ENCODE data around the gene TXK. TPM values are rescaled to one million over a fixed set of nuclear protein-coding genes. Genes with fewer than 3 reads are reported as not detected.

TXK gene
- not detected in 2 replicates for total RNA-seq (2014; rRNA removed; shearing (Covaris generic); ENCODE audit: low replicate concordance)

- Histone ChIP-seq H3K79me2 (ENCODE audit: low read length) (no peaks in the 10 kb centered on the region), H3K9me2 (replicated peaks; ENCODE audit: insufficient read depth, low read length) (no peaks in the 10 kb centered on the region), H3K4me3 (ENCODE audit: low read length) (no peak within 1 kb of the TSS), H2AFZ (ENCODE audit: low read length) (no peak within 1 kb of the TSS), H3K9me3 (ENCODE audit: low read length) (no peaks in the 10 kb centered on the region), H3K36me3 (ENCODE audit: insufficient read depth, low read length) (no peaks in the 10 kb centered on the region), H3K4me2 (ENCODE audit: low read depth, low read length, poor library complexity, severe bottlenecking) (no peak within 1 kb of the TSS), H3K27me3 (ENCODE audit: low read length) (no peaks in the 10 kb centered on the region), H3K4me1 (ENCODE audit: low read length) (peaks cover 4% of the 10 kb centered on the region), H3K27ac (ENCODE audit: low read length) (no peak within 1 kb of the TSS), H4K20me1 (ENCODE audit: insufficient read depth, low read depth, low read length) (no peaks in the 10 kb centered on the region), H3K9ac (ENCODE audit: low read length) (no peak within 1 kb of the TSS)
- DNase-seq = no peak
Measured at GRCh38 chr4:48134081-48134480, at the start of gene TXK. Gene TXK (minus strand): TSS chr4:48134250. CDS start chr4:48134170, 80 bp downstream.

- no peak for DNase-seq
- Histone ChIP-seq H3K9me2 (replicated peaks; ENCODE audit: insufficient read depth, low read length) (no peaks in the 10 kb centered on the region), H3K27ac (ENCODE audit: low read length) (no peak overlapping the region), H2AFZ (ENCODE audit: low read length) (no peak overlapping the region), H3K36me3 (ENCODE audit: insufficient read depth, low read length) (no peaks in the 10 kb centered on the region), H3K4me1 (ENCODE audit: low read length) (no peaks in the 10 kb centered on the region), H3K9me3 (ENCODE audit: low read length) (no peaks in the 10 kb centered on the region), H4K20me1 (ENCODE audit: insufficient read depth, low read depth, low read length) (no peaks in the 10 kb centered on the region), H3K9ac (ENCODE audit: low read length) (no peak overlapping the region), H3K79me2 (ENCODE audit: low read length) (no peaks in the 10 kb centered on the region), H3K27me3 (ENCODE audit: low read length) (no peaks in the 10 kb centered on the region), H3K4me2 (ENCODE audit: low read depth, low read length, poor library complexity, severe bottlenecking) (no peak overlapping the region), H3K4me3 (ENCODE audit: low read length) (no peak overlapping the region)
Measured at GRCh38 chr4:48180234-48180633, 46.2 kb upstream of the TXK start.

- Histone ChIP-seq H3K27me3 (ENCODE audit: low read length) (no peaks in the 10 kb centered on the region), H3K4me3 (ENCODE audit: low read length) (no peak overlapping the region), H4K20me1 (ENCODE audit: insufficient read depth, low read depth, low read length) (no peaks in the 10 kb centered on the region), H3K27ac (ENCODE audit: low read length) (no peak overlapping the region), H3K9me3 (ENCODE audit: low read length) (no peaks in the 10 kb centered on the region), H3K4me1 (ENCODE audit: low read length) (no peaks in the 10 kb centered on the region), H3K79me2 (ENCODE audit: low read length) (no peaks in the 10 kb centered on the region), H3K4me2 (ENCODE audit: low read depth, low read length, poor library complexity, severe bottlenecking) (no peak overlapping the region), H3K36me3 (ENCODE audit: insufficient read depth, low read length) (no peaks in the 10 kb centered on the region), H3K9me2 (replicated peaks; ENCODE audit: insufficient read depth, low read length) (no peaks in the 10 kb centered on the region), H2AFZ (ENCODE audit: low read length) (no peak overlapping the region), H3K9ac (ENCODE audit: low read length) (no peak overlapping the region)
- no peak for DNase-seq
Measured at GRCh38 chr4:48178931-48179330, 44.9 kb upstream of the TXK start.

- Histone ChIP-seq H3K27ac (ENCODE audit: low read length) (no peak overlapping the region), H3K79me2 (ENCODE audit: low read length) (no peaks in the 10 kb centered on the region), H3K9me2 (replicated peaks; ENCODE audit: insufficient read depth, low read length) (no peaks in the 10 kb centered on the region), H3K9ac (ENCODE audit: low read length) (no peak overlapping the region), H3K27me3 (ENCODE audit: low read length) (no peaks in the 10 kb centered on the region), H2AFZ (ENCODE audit: low read length) (no peak overlapping the region), H3K4me2 (ENCODE audit: low read depth, low read length, poor library complexity, severe bottlenecking) (no peak overlapping the region), H3K36me3 (ENCODE audit: insufficient read depth, low read length) (no peaks in the 10 kb centered on the region), H3K4me1 (ENCODE audit: low read length) (no peaks in the 10 kb centered on the region), H3K4me3 (ENCODE audit: low read length) (no peak overlapping the region), H4K20me1 (ENCODE audit: insufficient read depth, low read depth, low read length) (no peaks in the 10 kb centered on the region), H3K9me3 (ENCODE audit: low read length) (no peaks in the 10 kb centered on the region)
- DNase-seq = no peak
Measured at GRCh38 chr4:48175806-48176205, 41.8 kb upstream of the TXK start.

GRCh38 chr4:48175328-48175727 is 41.3 kb upstream of the TXK start:
- Histone ChIP-seq H3K27me3 (ENCODE audit: low read length) (no peaks in the 10 kb centered on the region), H3K36me3 (ENCODE audit: insufficient read depth, low read length) (no peaks in the 10 kb centered on the region), H2AFZ (ENCODE audit: low read length) (no peak overlapping the region), H3K27ac (ENCODE audit: low read length) (no peak overlapping the region), H3K9me2 (replicated peaks; ENCODE audit: insufficient read depth, low read length) (no peaks in the 10 kb centered on the region), H3K4me1 (ENCODE audit: low read length) (no peaks in the 10 kb centered on the region), H3K79me2 (ENCODE audit: low read length) (no peaks in the 10 kb centered on the region), H4K20me1 (ENCODE audit: insufficient read depth, low read depth, low read length) (no peaks in the 10 kb centered on the region), H3K4me2 (ENCODE audit: low read depth, low read length, poor library complexity, severe bottlenecking) (no peak overlapping the region), H3K9ac (ENCODE audit: low read length) (no peak overlapping the region), H3K9me3 (ENCODE audit: low read length) (no peaks in the 10 kb centered on the region), H3K4me3 (ENCODE audit: low read length) (no peak overlapping the region)
- no peak for DNase-seq

- no peak overlapping the region for H3K4me3 ChIP-seq (ENCODE audit: low read length)
- no peak for DNase-seq
- H3K27ac ChIP-seq (ENCODE audit: low read length) = no peak overlapping the region
- H3K4me2 ChIP-seq (ENCODE audit: low read depth, low read length, poor library complexity, severe bottlenecking) = no peak overlapping the region
- no peaks in the 10 kb centered on the region for H3K9me2 ChIP-seq (replicated peaks; ENCODE audit: insufficient read depth, low read length)
- no peaks in the 10 kb centered on the region for H4K20me1 ChIP-seq (ENCODE audit: insufficient read depth, low read depth, low read length)
- H3K27me3 ChIP-seq (ENCODE audit: low read length) = no peaks in the 10 kb centered on the region
- H3K9ac ChIP-seq (ENCODE audit: low read length) = no peak overlapping the region
- H3K9me3 ChIP-seq (ENCODE audit: low read length) = no peaks in the 10 kb centered on the region
- no peaks in the 10 kb centered on the region for H3K79me2 ChIP-seq (ENCODE audit: low read length)
- H3K36me3 ChIP-seq (ENCODE audit: insufficient read depth, low read length) = no peaks in the 10 kb centered on the region
- no peaks in the 10 kb centered on the region for H3K4me1 ChIP-seq (ENCODE audit: low read length)
- no peak overlapping the region for H2AFZ ChIP-seq (ENCODE audit: low read length)
Measured at GRCh38 chr4:48173056-48173991, 39.3 kb upstream of the TXK start.

- no peak overlapping the region for H3K27ac ChIP-seq (ENCODE audit: low read length)
- H3K9me3 ChIP-seq (ENCODE audit: low read length) = no peaks in the 10 kb centered on the region
- no peaks in the 10 kb centered on the region for H4K20me1 ChIP-seq (ENCODE audit: insufficient read depth, low read depth, low read length)
- H3K4me3 ChIP-seq (ENCODE audit: low read length) = no peak overlapping the region
- no peak overlapping the region for H3K4me2 ChIP-seq (ENCODE audit: low read depth, low read length, poor library complexity, severe bottlenecking)
- H3K9ac ChIP-seq (ENCODE audit: low read length) = no peak overlapping the region
- DNase-seq = no peak
- no peaks in the 10 kb centered on the region for H3K27me3 ChIP-seq (ENCODE audit: low read length)
- H3K36me3 ChIP-seq (ENCODE audit: insufficient read depth, low read length) = no peaks in the 10 kb centered on the region
- H3K9me2 ChIP-seq (replicated peaks; ENCODE audit: insufficient read depth, low read length) = no peaks in the 10 kb centered on the region
- no peaks in the 10 kb centered on the region for H3K4me1 ChIP-seq (ENCODE audit: low read length)
- no peaks in the 10 kb centered on the region for H3K79me2 ChIP-seq (ENCODE audit: low read length)
- H2AFZ ChIP-seq (ENCODE audit: low read length) = no peak overlapping the region
Measured at GRCh38 chr4:48172651-48173050, 38.6 kb upstream of the TXK start.

- no peak overlapping the region for H3K27ac ChIP-seq (ENCODE audit: low read length)
- H4K20me1 ChIP-seq (ENCODE audit: insufficient read depth, low read depth, low read length) = no peaks in the 10 kb centered on the region
- no peaks in the 10 kb centered on the region for H3K36me3 ChIP-seq (ENCODE audit: insufficient read depth, low read length)
- no peak for DNase-seq
- H3K4me3 ChIP-seq (ENCODE audit: low read length) = no peak overlapping the region
- H3K4me2 ChIP-seq (ENCODE audit: low read depth, low read length, poor library complexity, severe bottlenecking) = no peak overlapping the region
- H3K9me3 ChIP-seq (ENCODE audit: low read length) = no peaks in the 10 kb centered on the region
- H3K9ac ChIP-seq (ENCODE audit: low read length) = no peak overlapping the region
- H3K4me1 ChIP-seq (ENCODE audit: low read length) = no peaks in the 10 kb centered on the region
- no peak overlapping the region for H2AFZ ChIP-seq (ENCODE audit: low read length)
- H3K9me2 ChIP-seq (replicated peaks; ENCODE audit: insufficient read depth, low read length) = no peaks in the 10 kb centered on the region
- no peaks in the 10 kb centered on the region for H3K79me2 ChIP-seq (ENCODE audit: low read length)
- no peaks in the 10 kb centered on the region for H3K27me3 ChIP-seq (ENCODE audit: low read length)
Measured at GRCh38 chr4:48169636-48170035, 35.6 kb upstream of the TXK start.
